ENCODE data around the gene UROS.

UROS gene

DNA sequence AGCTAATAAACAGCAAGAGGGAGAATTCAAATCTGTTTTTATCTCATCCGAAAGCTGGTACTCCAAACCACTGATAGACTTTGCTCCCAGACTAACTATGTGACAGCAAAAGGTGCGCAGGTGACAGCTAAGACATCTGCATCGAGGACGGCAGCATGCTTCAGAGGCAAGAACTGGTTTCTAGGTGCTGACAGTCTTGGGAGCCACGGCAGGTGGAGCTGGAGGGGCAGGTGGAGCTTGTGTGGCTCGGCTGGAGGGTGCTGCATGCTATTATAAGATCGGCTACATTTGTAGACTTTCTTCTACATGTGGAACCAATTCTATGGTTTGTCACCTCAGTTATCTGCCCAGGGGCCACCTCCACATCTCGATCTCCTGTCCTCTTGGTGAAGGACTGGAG is 25.6 kb downstream of the UROS start:
- CTCF ChIA-PET, result no interaction called here
- no peak overlapping the region for H3K4me3 ChIP-seq (ENCODE audit: low read depth, low read length)
- H3K4me1 ChIP-seq (ENCODE audit: control insufficient read depth, insufficient read depth, low read length), result no peaks in the 10 kb centered on the region
- no peaks in the 10 kb centered on the region for H3K9me3 ChIP-seq (ENCODE audit: control insufficient read depth, insufficient read depth, low read depth, low read length)
- POLR2A ChIA-PET, result interaction anchor here (0.6 kb wide), 1 partner anchor 16 kb away, joined by 4 read pairs; no protein-coding TSS in a partner anchor
- peaks cover 5 to 79% of the 10 kb centered on the region in 2 experiments for H3K36me3 ChIP-seq (ENCODE audit: control insufficient read depth in 2 of 2, insufficient read depth in 1 of 2, low read length in 2 of 2)
- TF ChIP-seq ZNF777 (tag by site-specific recombination; IDR thresholded peaks at IDR 0.05; ENCODE audit: borderline replicate concordance) (no peak), ZNF433 (tag by site-specific recombination; IDR thresholded peaks at IDR 0.05; ENCODE audit: low read depth) (no peak), ZNF214 (tag by site-specific recombination; IDR thresholded peaks at IDR 0.05; ENCODE audit: borderline replicate concordance) (no peak), ZNF112 (tag by site-specific recombination; IDR thresholded peaks at IDR 0.05) (no peak)
- TF ChIP-seq, protein P1, sequence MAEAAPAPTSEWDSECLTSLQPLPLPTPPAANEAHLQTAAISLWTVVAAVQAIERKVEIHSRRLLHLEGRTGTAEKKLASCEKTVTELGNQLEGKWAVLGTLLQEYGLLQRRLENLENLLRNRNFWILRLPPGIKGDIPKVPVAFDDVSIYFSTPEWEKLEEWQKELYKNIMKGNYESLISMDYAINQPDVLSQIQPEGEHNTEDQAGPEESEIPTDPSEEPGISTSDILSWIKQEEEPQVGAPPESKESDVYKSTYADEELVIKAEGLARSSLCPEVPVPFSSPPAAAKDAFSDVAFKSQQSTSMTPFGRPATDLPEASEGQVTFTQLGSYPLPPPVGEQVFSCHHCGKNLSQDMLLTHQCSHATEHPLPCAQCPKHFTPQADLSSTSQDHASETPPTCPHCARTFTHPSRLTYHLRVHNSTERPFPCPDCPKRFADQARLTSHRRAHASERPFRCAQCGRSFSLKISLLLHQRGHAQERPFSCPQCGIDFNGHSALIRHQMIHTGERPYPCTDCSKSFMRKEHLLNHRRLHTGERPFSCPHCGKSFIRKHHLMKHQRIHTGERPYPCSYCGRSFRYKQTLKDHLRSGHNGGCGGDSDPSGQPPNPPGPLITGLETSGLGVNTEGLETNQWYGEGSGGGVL (tag by site-specific recombination; IDR thresholded peaks at IDR 0.05), result no peak
- no peak overlapping the region for H3K27ac ChIP-seq (ENCODE audit: extremely low read depth, low read depth, low read length)

DNA sequence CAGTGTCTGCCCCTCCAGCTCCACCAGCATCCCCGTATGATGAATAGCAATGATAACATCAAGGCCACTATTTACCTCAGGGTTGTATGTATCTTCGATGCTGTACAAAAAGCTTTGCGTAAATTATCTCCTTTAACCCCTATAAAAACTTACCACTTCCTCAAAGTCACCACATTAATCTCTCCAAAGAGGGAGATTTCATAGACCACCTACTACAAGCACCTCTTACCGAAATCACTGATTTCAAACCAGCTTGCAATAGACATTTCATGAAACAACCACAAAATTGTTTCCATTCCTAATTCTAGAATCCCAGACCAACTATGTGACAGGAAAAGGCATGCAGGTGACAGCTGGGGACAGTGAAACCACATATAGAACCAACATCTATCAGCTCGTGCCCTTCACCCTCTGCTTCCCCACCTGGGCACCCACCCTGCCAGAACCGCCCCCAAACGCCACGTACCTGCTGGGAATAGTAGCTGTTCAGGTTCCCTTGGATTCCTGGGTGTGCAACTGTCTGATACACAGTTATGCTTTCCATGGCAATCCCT is 27.3 kb downstream of the UROS start:
- H3K4me1 ChIP-seq (ENCODE audit: control insufficient read depth, insufficient read depth, low read length), result no peaks in the 10 kb centered on the region
- peaks cover 16 to 80% of the 10 kb centered on the region in 2 experiments for H3K36me3 ChIP-seq (ENCODE audit: control insufficient read depth in 2 of 2, insufficient read depth in 1 of 2, low read length in 2 of 2)
- TF ChIP-seq ZNF660 (tag by site-specific recombination; IDR thresholded peaks at IDR 0.05) (no peak), ZNF341 (tag by site-specific recombination; IDR thresholded peaks at IDR 0.05; ENCODE audit: low read depth) (0 out of 2 replicates have a peak, but pooled peaks have one; percentile 26)
- H3K4me3 ChIP-seq (ENCODE audit: low read depth, low read length), result no peak overlapping the region
- no peak overlapping the region for H3K27ac ChIP-seq (ENCODE audit: extremely low read depth, low read depth, low read length)
- no peaks in the 10 kb centered on the region for H3K9me3 ChIP-seq (ENCODE audit: control insufficient read depth, insufficient read depth, low read depth, low read length)
- CTCF ChIA-PET, result interaction anchor here (0.6 to 0.7 kb wide), 2 partner anchors 26 to 31 kb away, joined by 3 read pairs; no protein-coding TSS in a partner anchor
- POLR2A ChIA-PET, result no interaction called here

DNA sequence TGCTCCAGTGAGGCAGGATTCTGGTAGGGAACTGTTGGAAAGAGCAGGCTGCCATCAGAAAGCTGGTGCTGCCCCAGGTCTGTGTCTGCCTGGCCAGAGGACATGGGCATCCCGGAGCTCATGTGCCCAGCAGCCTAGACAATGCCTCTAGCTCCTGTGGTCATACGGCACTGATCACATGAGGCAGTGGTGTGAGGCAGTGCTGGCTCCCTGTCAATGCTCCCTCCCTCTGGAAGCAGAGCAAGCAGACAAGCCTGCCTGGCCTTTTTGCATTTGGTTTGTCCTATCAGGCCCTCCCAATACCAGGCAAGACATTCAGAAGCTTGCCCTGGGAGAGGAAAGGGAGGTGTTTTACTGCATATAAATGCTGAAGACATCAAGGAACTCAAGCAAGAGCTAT is 27.9 kb downstream of the UROS start:
- H3K4me3 ChIP-seq (ENCODE audit: low read depth, low read length), result no peak overlapping the region
- peaks cover 16 to 80% of the 10 kb centered on the region in 2 experiments for H3K36me3 ChIP-seq (ENCODE audit: control insufficient read depth in 2 of 2, insufficient read depth in 1 of 2, low read length in 2 of 2)
- ChIA-PET CTCF (interaction anchor here (0.6 kb wide), 1 partner anchor 26 kb away, joined by 3 read pairs; no protein-coding TSS in a partner anchor), POLR2A (interaction anchor here (0.6 kb wide), 1 partner anchor 75 kb away, joined by 3 read pairs; no protein-coding TSS in a partner anchor)
- no peaks in the 10 kb centered on the region for H3K4me1 ChIP-seq (ENCODE audit: control insufficient read depth, insufficient read depth, low read length)
- no peak overlapping the region for H3K27ac ChIP-seq (ENCODE audit: extremely low read depth, low read depth, low read length)
- H3K9me3 ChIP-seq (ENCODE audit: control insufficient read depth, insufficient read depth, low read depth, low read length), result no peaks in the 10 kb centered on the region
- TF ChIP-seq ZNF274 (IDR thresholded peaks at IDR 0.05; ENCODE audit: low read length) (no peak), ZNF274 (tag by site-specific recombination; IDR thresholded peaks at IDR 0.05; ENCODE audit: borderline replicate concordance) (no peak), ZBTB48 (tag by site-specific recombination; IDR thresholded peaks at IDR 0.05) (no peak), ZNF76 (tag by site-specific recombination; IDR thresholded peaks at IDR 0.05; ENCODE audit: borderline replicate concordance, low read depth) (no peak), IKZF3 (tag by site-specific recombination; IDR thresholded peaks at IDR 0.05) (no peak)

DNA sequence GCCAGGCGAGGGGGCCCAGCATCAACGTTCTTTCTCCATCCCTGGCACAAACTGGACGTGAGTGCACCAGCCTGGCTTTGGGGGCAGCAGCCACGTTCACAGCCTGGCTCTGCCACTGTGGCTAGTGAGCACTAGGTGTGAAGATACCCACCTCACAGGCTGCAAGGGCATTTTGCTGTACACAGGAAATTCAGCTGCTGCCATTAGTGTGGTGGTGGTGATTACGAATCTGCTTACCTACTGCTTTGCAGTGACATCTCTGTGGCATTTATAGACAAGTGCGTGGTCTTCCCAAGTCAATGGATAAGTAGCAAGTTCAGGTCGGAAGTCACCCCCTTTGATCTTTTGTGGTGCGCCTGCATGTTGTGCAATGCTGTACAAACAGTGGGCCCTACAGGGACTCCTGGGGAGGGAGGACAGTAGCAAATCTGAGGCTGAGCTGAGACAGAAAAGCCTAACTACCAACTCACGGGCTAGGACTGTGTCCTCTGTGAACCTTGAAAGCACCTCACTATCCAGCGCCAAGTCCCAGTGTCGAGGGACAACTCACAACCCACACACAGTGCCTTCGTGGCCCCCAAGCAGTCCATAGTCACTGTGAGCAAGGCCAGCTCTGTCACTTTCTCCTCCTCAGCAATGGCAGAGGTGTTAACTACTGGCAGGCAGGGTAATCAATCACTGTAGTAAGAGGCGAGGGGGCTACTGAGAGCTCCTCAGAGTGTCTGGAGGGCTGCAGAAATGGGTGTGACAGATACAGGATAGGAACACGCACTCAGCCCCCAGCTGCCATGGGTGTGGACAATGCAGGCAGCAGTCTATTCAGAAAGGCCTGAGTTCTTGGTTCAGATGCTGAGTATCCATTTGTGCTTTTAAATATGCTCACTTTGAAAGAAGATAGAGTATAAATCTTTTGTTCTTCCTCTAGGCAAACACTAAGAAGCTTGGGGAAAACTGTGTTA is 30.4 kb downstream of the UROS start:
- POLR2A ChIA-PET, result no interaction called here
- Histone ChIP-seq H3K4me1 (ENCODE audit: control insufficient read depth, insufficient read depth, low read length) (no peaks in the 10 kb centered on the region), H3K36me3 (ENCODE audit: control insufficient read depth in 2 of 2, insufficient read depth in 1 of 2, low read length in 2 of 2) (peaks cover 16 to 85% of the 10 kb centered on the region in 2 experiments), H3K27ac (ENCODE audit: extremely low read depth, low read depth, low read length) (no peak overlapping the region), H3K9me3 (ENCODE audit: control insufficient read depth, insufficient read depth, low read depth, low read length) (no peaks in the 10 kb centered on the region), H3K4me3 (ENCODE audit: low read depth, low read length) (no peak overlapping the region)
- CTCF ChIA-PET, result no interaction called here
- TF ChIP-seq ZNF433 (tag by site-specific recombination; IDR thresholded peaks at IDR 0.05; ENCODE audit: low read depth) (no peak), ZNF549 (tag by site-specific recombination; IDR thresholded peaks at IDR 0.05) (no peak), SP3 (tag by site-specific recombination; IDR thresholded peaks at IDR 0.05) (no peak), MZF1 (tag by site-specific recombination; IDR thresholded peaks at IDR 0.05; ENCODE audit: borderline replicate concordance) (no peak), ZBTB8A (tag by site-specific recombination; IDR thresholded peaks at IDR 0.05) (no peak)
- TF ChIP-seq, protein P2, sequence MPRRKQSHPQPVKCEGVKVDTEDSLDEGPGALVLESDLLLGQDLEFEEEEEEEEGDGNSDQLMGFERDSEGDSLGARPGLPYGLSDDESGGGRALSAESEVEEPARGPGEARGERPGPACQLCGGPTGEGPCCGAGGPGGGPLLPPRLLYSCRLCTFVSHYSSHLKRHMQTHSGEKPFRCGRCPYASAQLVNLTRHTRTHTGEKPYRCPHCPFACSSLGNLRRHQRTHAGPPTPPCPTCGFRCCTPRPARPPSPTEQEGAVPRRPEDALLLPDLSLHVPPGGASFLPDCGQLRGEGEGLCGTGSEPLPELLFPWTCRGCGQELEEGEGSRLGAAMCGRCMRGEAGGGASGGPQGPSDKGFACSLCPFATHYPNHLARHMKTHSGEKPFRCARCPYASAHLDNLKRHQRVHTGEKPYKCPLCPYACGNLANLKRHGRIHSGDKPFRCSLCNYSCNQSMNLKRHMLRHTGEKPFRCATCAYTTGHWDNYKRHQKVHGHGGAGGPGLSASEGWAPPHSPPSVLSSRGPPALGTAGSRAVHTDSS (tag by site-specific recombination; IDR thresholded peaks at IDR 0.05), result no peak
